ENCODE data around the gene TRAF4. TPM values are rescaled to one million over a fixed set of nuclear protein-coding genes. Genes with fewer than 3 reads are reported as not detected.

The TRAF4 gene
- total and polyA plus RNA-seq, 9 of the 15 experiments (the other 6 are each of a cell fraction or from before 2014, with no cell fraction given): 2.4 to 147 (median 72.4) TPM

DNA sequence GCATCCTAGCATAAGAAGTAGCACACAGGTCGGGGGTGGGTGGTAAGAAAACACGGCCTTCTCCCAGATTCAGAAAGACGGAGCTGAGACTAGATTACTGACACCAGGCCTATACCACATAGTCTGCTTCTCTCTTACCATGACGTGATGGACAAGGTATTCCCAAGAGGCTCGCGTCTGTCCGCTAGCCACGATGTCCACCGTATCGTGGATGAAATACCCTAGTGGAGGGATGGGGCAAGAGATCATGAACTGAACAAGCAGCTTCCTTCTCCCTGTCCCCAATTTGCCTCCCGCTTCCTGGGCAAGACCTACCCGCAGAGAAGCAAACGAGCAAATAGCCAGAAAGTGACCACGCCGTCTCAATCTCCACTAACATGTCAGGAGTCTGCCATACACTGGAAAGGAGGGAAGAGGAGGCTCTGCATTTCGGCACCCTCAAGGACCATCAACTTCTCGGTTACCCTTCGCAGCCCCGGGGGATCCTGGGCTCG lies 18.6 kb upstream of the TRAF4 start (continued):
- TF ChIP-seq CHD7 (IDR thresholded peaks at IDR 0.05; ENCODE audit: low read depth, low read length) (peak; percentile 34), MXI1 (IDR thresholded peaks at IDR 0.05; ENCODE audit: low read depth, low read length) (no peak), ZNF263 (CRISPR knock-in tag; IDR thresholded peaks at IDR 0.05; ENCODE audit: borderline replicate concordance) (0 out of 2 replicates have a peak, but pooled peaks have one; percentile 10), SNRNP70 (optimal IDR thresholded peaks at IDR 0.05; ENCODE audit: low read depth, low read length) (no peak), PHTF2 (CRISPR knock-in tag; IDR thresholded peaks at IDR 0.05) (peak; percentile 73; the same call in 1 of the 2 replicates), ETS1 (conservative IDR thresholded peaks at IDR 0.05; ENCODE audit: control insufficient read depth, low read depth, low read length) (peak; percentile 52; the same call in 1 of the 2 replicates), MCM2 (IDR thresholded peaks at IDR 0.05; ENCODE audit: low read depth) (no peak), RBM25 (IDR thresholded peaks at IDR 0.05; ENCODE audit: low read depth, low read length, severe bottlenecking) (no peak), HDAC6 (IDR thresholded peaks at IDR 0.05; ENCODE audit: low read depth, low read length) (0 out of 2 replicates have a peak, but pooled peaks have one; percentile 29), RBM39 (optimal IDR thresholded peaks at IDR 0.05; ENCODE audit: low read depth, low read length) (no peak), VEZF1 (CRISPR knock-in tag; IDR thresholded peaks at IDR 0.05) (no peak), ETV6 (IDR thresholded peaks at IDR 0.05; ENCODE audit: borderline replicate concordance in 1 of 2, low read depth in 2 of 2, low read length in 1 of 2) (no peak; a peak in 1 of 4 replicates), ETV6 (CRISPR knock-in tag; IDR thresholded peaks at IDR 0.05; ENCODE audit: borderline replicate concordance) (no peak)
- TF ChIP-seq, protein P1, sequence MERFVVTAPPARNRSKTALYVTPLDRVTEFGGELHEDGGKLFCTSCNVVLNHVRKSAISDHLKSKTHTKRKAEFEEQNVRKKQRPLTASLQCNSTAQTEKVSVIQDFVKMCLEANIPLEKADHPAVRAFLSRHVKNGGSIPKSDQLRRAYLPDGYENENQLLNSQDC (CRISPR knock-in tag; IDR thresholded peaks at IDR 0.05): peak; percentile 47; the same call in 1 of the 2 replicates

Data from K562 (cell line).